Caki2 (cell line): ENCODE results near the gene COL5A2. TPM values are rescaled to one million over a fixed set of nuclear protein-coding genes. Genes with fewer than 3 reads are reported as not detected.

ENCODE experiments used
- DNase-seq: peaks from one replicate; pipeline ENCODE4 v3.0.0-alpha.2; 2015; ENCODE audit warnings: low read depth
- in situ Hi-C: cut with HindIII; loops from 2 replicates; pipeline ENCODE4 v1.10.0; 2016; ENCODE audit warnings: low sequenced_read_pairs, low pct_unique_long_range_greater_than_20kb, mixed read lengths
- total RNA-seq: library from RNA; depleted of rRNA; stranded (reverse); fragments of >200 nt; shearing (Covaris generic); gene quantifications from 2 replicates; pipeline ENCODE4 v1.2.3, GENCODE V29; 2014; ENCODE audit warnings: low replicate concordance

The COL5A2 gene
- total RNA-seq, 1 experiment from 2014 or later, result 2.0 TPM

GRCh38 chr2:189024901-189025618 lies 154.5 kb downstream of the COL5A2 start:
- in situ Hi-C loops, result no loop called here
- DNase-seq, result no peak

GRCh38 chr2:189022492-189022891 lies 157.1 kb downstream of the COL5A2 start:
- in situ Hi-C loops, result no loop called here
- no peak for DNase-seq

- no peak for DNase-seq
- in situ Hi-C loops, result no loop called here
Observed at GRCh38 chr2:189022053-189022481, 157.5 kb downstream of the COL5A2 start.

- in situ Hi-C loops, result no loop called here
Observed at GRCh38 chr2:189020179-189020578, 159.4 kb downstream of the COL5A2 start.

GRCh38 chr2:189018631-189019030 lies 160.9 kb downstream of the COL5A2 start:
- DNase-seq, result no peak
- in situ Hi-C loops, result no loop called here

More at GRCh38 chr2:189020179-189020578, 159.4 kb downstream of the COL5A2 start:
- no peak for DNase-seq

- no peak for DNase-seq
- in situ Hi-C loops, result no loop called here
Observed at GRCh38 chr2:189016311-189016861, 163.2 kb downstream of the COL5A2 start.

GRCh38 chr2:189015359-189015758 lies 164.2 kb downstream of the COL5A2 start:
- in situ Hi-C loops, result no loop called here
- DNase-seq, result no peak

GRCh38 chr2:189014449-189015138 lies 165.0 kb downstream of the COL5A2 start:
- in situ Hi-C loops, result no loop called here
- no peak for DNase-seq

GRCh38 chr2:189013671-189014448 lies 165.7 kb downstream of the COL5A2 start:
- no peak for DNase-seq
- in situ Hi-C loops, result no loop called here

GRCh38 chr2:189013031-189013430 lies 166.5 kb downstream of the COL5A2 start:
- in situ Hi-C loops, result no loop called here
- DNase-seq, result no peak

- in situ Hi-C loops, result no loop called here
- no peak for DNase-seq
Observed at GRCh38 chr2:189012351-189012750, 167.2 kb downstream of the COL5A2 start.

- in situ Hi-C loops, result no loop called here
- DNase-seq, result no peak
Observed at GRCh38 chr2:189010536-189010935, 169.0 kb downstream of the COL5A2 start.

- no peak for DNase-seq
- in situ Hi-C loops, result no loop called here
Observed at GRCh38 chr2:189008555-189009262, 170.9 kb downstream of the COL5A2 start.

- DNase-seq, result no peak
- in situ Hi-C loops, result no loop called here
Observed at GRCh38 chr2:189002079-189002478, 177.5 kb downstream of the COL5A2 start.

GRCh38 chr2:189000221-189000620 lies 179.3 kb downstream of the COL5A2 start:
- in situ Hi-C loops, result no loop called here
- no peak for DNase-seq

- no peak for DNase-seq
- in situ Hi-C loops, result no loop called here
Observed at GRCh38 chr2:188997263-188997662, 182.3 kb downstream of the COL5A2 start.

GRCh38 chr2:188993247-188993646 lies 186.3 kb downstream of the COL5A2 start:
- no peak for DNase-seq
- in situ Hi-C loops, result no loop called here

GRCh38 chr2:188986839-188987238 lies 192.7 kb downstream of the COL5A2 start:
- in situ Hi-C loops, result no loop called here
- no peak for DNase-seq
